NCI-H1048 (cell line): ENCODE results near the gene SNX17.
"Not testable (repeated sequence)": the region's sequence is repeated elsewhere in the genome, so short reads cannot be mapped to it uniquely, and the experiment has no call there.

Experiments
- DNase-seq: peaks from one replicate; lab custom pipeline; 2025; lab: John Stamatoyannopoulos, UW

Gene SNX17

GRCh38 chr2:27370026-27370815 is at the start of gene SNX17, which contains the start of gene EIF2B4:
TSS of gene SNX17 (plus strand) at chr2:27370616. CDS start at chr2:27370744, 128 bp downstream.
TSS of gene EIF2B4 (minus strand) at chr2:27370338. CDS start at chr2:27370314, 24 bp downstream.
- peak; percentile 95 for DNase-seq

- no peak for DNase-seq
Measured at GRCh38 chr2:27320958-27321543, 49.4 kb upstream of the SNX17 start.

- DNase-seq = no peak
Measured at GRCh38 chr2:27322301-27322765, 48.1 kb upstream of the SNX17 start.

- DNase-seq = peak; percentile 76
Measured at GRCh38 chr2:27322766-27323595, 47.4 kb upstream of the SNX17 start, which contains the start of gene MPV17. TSS of gene MPV17 (minus strand) at chr2:27323097. CDS start at chr2:27322517, 580 bp downstream.

GRCh38 chr2:27323596-27324285 is 46.7 kb upstream of the SNX17 start:
- DNase-seq = no peak

GRCh38 chr2:27324720-27325119 is 45.7 kb upstream of the SNX17 start:
- DNase-seq = no peak

- no peak for DNase-seq
Measured at GRCh38 chr2:27335311-27335710, 35.1 kb upstream of the SNX17 start.

- no peak for DNase-seq
Measured at GRCh38 chr2:27336173-27336572, 34.2 kb upstream of the SNX17 start.

- no peak for DNase-seq
Measured at GRCh38 chr2:27347641-27348040, 22.8 kb upstream of the SNX17 start.

- no peak for DNase-seq
Measured at GRCh38 chr2:27350106-27350693, 20.2 kb upstream of the SNX17 start.

- no peak for DNase-seq
Measured at GRCh38 chr2:27351802-27352598, 18.4 kb upstream of the SNX17 start.

GRCh38 chr2:27353386-27353761 is 17.0 kb upstream of the SNX17 start:
- DNase-seq = not testable (repeated sequence)

GRCh38 chr2:27353762-27354596 is 16.4 kb upstream of the SNX17 start:
- DNase-seq = no peak

GRCh38 chr2:27354597-27354927 is 15.9 kb upstream of the SNX17 start:
- no peak for DNase-seq

- DNase-seq = no peak
Measured at GRCh38 chr2:27356056-27356381, 14.4 kb upstream of the SNX17 start.

- DNase-seq = peak; percentile 94
Measured at GRCh38 chr2:27356382-27357181, 13.8 kb upstream of the SNX17 start, which contains the start of gene GTF3C2. TSS of gene GTF3C2 (minus strand) at chr2:27356764. CDS start at chr2:27343554, 13,210 bp downstream.

GRCh38 chr2:27362678-27363420 is 7.6 kb upstream of the SNX17 start:
- no peak for DNase-seq

- no peak for DNase-seq
Measured at GRCh38 chr2:27363933-27364332, 6.5 kb upstream of the SNX17 start.
